ENCODE results near the gene HIVEP3.

Gene HIVEP3

DNA sequence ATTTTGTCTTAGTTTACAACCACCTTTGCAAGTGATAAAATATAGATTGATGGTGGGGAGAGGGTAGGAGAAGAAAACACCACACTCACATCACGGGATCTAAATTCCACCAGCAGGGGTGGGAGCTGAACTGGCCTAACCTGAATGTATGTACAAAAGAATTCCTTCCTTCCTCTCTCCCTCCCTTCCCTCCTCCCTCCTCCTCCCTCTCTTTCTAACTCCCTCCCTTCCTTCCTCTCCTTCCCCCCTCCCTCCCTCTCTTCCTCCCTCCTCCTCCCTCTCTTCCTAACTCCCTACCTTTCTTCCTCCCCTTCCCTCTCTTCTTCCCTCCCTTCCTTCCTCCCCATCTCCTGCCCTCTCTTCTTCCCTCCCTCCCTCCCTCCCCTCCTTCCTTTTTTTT lies 40.2 kb downstream of the HIVEP3 start:
- TF ChIP-seq CTCF (IDR thresholded peaks at IDR 0.05; ENCODE audit: low read depth, low read length, missing control alignments) = no peak
- no peak for DNase-seq (ENCODE audit: low read depth)
- no peak overlapping the region for H3K4me3 ChIP-seq (ENCODE audit: low read depth, low read length)

DNA sequence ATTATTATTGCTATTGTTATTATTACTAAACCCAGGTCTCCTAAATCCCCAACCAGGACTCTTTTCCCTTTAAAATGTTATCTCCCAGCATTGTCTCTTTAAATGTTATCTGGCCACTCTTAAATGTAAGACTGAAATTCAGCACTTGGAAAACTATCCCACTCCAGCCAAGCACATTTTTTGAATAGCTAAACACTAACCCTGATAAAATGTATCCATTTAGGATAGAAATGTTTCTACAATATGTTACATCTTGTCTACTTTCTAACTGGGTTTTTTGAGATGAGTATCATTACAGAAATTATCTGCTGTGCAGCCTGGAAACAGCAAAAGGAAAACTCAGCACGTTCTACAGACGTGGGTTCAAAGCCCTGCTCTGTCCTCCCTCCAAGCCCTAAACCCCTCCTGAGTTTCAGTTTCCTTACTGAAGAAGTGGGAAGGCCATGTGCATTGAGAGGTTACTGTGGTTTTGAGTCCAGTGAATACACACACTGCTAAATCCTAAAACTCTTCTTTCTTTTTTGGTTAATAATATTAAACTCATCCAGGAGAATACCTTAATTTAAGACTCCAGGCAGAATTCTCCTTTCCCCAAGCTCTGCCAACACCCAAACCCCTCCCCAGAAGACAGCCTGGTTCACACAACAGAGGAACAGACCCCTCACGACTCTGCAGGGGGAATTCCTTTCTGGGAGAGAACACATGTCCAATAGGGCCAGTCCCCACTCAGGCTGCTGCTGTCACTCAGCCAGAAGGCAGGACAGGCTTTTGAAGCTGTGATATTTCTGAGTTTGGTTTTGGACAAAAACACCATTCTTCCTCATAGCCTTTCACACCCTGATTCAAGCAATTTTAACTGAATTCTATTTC lies 41.9 kb downstream of the HIVEP3 start:
- no peak for TF ChIP-seq CTCF (IDR thresholded peaks at IDR 0.05; ENCODE audit: low read depth, low read length, missing control alignments)
- DNase-seq (ENCODE audit: low read depth) = no peak
- no peak overlapping the region for H3K4me3 ChIP-seq (ENCODE audit: low read depth, low read length)

- DNase-seq (ENCODE audit: low read depth) = no peak
- TF ChIP-seq CTCF (IDR thresholded peaks at IDR 0.05; ENCODE audit: low read depth, low read length, missing control alignments) = no peak
- H3K4me3 ChIP-seq (ENCODE audit: low read depth, low read length) = no peak overlapping the region
Measured at GRCh38 chr1:41875487-41875886, 43.2 kb downstream of the HIVEP3 start.

DNA sequence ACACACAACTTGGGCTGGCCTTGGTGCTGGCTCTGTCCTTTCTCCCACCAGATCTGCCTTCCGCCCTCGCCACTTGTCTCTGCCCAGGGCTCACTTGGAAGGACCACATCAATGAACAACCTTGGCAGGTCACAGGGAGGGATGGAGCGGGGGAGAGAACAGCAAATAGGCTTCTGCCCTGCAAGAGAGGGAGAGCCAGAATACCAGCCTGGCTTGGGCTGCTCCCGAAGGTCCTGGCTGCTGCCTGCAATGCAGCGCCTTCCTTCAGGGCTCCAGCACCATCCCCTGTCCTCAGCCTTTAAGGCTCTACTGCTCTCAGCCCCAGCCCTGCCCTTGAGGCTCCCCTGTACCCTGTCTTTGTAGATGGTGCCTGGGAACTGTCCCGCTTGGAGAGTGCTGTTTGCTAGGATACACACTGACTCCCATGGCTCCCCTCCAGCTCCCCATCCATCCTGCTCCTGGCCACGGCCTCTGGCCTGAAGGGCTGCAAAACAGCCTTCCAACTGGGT lies 43.8 kb downstream of the HIVEP3 start:
- no peak overlapping the region for H3K4me3 ChIP-seq (ENCODE audit: low read depth, low read length)
- no peak for DNase-seq (ENCODE audit: low read depth)
- no peak for TF ChIP-seq CTCF (IDR thresholded peaks at IDR 0.05; ENCODE audit: low read depth, low read length, missing control alignments)

DNA sequence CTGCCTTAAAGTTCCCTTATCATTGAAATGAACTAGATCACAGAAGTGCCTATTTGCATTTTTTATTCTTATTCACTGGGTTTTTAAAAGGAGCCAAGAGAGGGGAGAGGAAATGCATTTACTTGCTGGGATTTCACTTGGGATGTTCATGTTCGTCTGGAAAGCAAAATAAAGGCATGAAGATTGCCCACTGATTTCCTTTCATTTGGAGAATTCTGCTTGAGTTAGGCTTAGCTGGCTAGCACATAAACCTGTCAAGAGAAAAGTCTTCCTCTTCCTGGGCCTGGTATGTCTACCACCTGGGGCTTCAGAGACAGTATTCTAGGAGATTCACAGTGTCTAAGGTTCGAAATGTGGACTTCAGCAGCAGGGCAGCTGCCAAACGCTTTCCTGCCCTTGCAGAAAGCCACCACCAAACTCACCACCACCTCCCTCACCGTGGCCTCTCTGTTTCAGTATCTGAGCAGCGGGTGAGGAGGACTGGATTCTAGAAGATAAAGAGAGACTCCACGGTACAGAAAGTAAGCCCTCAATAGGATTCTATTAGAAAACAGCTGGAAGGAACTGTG lies 44.5 kb downstream of the HIVEP3 start:
- DNase-seq (ENCODE audit: low read depth) = no peak
- TF ChIP-seq CTCF (IDR thresholded peaks at IDR 0.05; ENCODE audit: low read depth, low read length, missing control alignments) = no peak
- no peak overlapping the region for H3K4me3 ChIP-seq (ENCODE audit: low read depth, low read length)

DNA sequence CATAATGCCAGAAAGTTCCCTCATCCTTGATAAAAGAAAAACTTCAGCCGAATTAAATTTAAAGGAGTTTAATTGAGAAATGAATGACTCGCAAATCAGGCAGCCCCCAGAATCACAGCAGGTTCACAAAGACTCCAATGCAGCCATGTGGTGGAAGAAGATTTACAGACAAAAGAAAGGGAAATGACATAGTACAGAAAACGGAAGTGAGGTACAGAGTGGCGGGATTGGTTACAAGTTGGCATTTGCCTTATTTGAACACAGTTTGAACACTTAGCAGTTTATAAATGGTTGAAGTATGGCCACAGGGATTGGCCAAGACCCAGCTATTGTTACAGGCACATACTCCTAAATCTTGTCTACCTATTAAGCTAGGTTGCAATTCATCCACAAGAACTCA lies 46.6 kb downstream of the HIVEP3 start:
- no peak overlapping the region for H3K4me3 ChIP-seq (ENCODE audit: low read depth, low read length)
- DNase-seq (ENCODE audit: low read depth) = no peak
- TF ChIP-seq CTCF (IDR thresholded peaks at IDR 0.05; ENCODE audit: low read depth, low read length, missing control alignments) = no peak

Measured in GM12864 (cell line).